T follicular helper cell (primary cell): ENCODE results near the gene PAN3.
"Not testable (repeated sequence)": the region's sequence is repeated elsewhere in the genome, so short reads cannot be mapped to it uniquely, and the experiment has no call there.

ENCODE experiments used
- DNase-seq: peaks from one replicate; pipeline ENCODE4 v3.0.0-alpha.2; 2020; ENCODE audit warnings: low read depth
- total RNA-seq, 2 experiments: gene quantifications; one replicate each; lab custom pipeline; 2026; lab: John Stamatoyannopoulos, UW

The PAN3 gene, protein sequence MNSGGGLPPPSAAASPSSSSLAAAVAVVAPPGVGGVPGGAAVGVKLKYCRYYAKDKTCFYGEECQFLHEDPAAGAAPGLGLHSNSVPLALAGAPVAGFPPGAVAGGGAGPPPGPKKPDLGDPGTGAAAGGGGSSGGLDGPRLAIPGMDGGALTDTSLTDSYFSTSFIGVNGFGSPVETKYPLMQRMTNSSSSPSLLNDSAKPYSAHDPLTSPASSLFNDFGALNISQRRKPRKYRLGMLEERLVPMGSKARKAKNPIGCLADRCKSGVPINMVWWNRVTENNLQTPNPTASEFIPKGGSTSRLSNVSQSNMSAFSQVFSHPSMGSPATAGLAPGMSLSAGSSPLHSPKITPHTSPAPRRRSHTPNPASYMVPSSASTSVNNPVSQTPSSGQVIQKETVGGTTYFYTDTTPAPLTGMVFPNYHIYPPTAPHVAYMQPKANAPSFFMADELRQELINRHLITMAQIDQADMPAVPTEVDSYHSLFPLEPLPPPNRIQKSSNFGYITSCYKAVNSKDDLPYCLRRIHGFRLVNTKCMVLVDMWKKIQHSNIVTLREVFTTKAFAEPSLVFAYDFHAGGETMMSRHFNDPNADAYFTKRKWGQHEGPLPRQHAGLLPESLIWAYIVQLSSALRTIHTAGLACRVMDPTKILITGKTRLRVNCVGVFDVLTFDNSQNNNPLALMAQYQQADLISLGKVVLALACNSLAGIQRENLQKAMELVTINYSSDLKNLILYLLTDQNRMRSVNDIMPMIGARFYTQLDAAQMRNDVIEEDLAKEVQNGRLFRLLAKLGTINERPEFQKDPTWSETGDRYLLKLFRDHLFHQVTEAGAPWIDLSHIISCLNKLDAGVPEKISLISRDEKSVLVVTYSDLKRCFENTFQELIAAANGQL
- total RNA-seq = 48.7 to 104 reads per million in 2 experiments

DNA sequence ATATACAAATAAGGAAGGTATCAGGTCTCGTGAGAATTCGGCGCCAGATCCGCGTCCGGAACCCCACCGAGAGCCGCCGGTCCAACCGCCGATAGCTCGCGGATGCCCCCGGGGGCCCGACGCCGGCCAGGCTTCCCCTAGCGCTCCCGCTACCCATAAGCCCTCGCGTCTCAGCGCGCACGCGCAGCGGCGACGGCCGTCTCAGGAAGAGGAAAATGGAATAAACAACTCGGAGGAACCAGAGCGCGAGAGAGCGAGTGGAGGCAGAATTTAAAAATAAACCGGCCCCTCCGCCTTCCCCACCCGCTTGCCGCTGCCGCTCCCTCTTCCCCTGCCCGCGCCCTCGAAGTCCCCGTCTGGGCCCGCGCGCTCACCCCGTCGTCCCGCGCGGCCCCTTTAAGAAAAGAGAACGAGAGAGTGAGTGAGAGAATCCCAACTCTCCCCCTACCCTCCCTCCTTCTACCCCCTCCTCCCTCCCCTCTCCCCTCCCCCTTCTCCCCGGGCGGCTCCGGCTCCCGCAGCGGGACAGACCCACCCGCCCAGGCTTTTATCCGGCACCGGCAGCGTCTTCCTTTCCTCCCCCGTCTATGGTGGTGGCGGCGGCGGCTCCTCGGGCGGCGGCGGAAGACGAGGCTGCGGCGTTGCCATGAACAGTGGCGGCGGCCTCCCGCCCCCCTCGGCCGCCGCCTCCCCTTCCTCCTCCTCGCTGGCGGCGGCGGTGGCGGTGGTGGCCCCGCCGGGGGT lies at the start of gene PAN3:
PAN3 (plus strand) TSS at position 534 of the 744 bp plus-strand sequence; CDS start at position 647, 113 bp downstream.
- DNase-seq = peak; percentile 89

DNA sequence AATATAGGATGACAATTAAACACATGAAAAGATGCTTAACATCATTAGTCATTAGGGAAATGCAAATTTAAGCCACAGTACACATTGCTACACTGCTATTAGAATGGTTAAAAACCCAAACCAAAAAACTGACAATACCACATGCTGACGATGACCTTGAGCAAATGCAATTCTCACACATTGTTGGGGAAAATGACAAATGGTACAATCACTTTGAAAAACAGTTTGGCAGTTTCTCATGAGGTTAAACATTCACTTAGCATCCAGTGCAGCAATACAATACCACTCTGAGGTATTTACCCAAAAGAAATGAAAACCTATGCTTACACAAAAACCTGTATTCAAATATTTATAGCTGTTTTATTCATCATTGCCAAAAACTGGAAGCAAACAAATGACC lies 49.3 kb upstream of the PAN3 start:
- DNase-seq = no peak

DNA sequence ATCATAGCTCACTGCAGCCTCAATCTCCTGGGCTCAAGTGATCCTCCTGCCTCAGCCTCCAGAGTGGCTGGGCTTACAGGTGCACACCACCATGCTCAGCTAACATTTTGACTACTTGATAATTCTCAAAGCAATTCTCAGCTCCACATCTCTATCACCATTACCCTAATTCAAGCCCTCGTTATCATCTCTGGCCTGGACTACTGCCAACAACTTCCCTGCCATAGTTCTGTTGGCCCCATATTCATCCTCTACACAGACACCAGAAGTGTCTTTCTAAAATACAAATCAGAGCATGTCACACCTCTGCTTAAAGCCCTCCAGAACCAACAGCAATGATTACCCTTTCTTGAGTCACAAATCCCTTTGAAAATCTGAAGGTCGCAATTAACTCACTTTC lies 45.9 kb upstream of the PAN3 start:
- DNase-seq = no peak

DNA sequence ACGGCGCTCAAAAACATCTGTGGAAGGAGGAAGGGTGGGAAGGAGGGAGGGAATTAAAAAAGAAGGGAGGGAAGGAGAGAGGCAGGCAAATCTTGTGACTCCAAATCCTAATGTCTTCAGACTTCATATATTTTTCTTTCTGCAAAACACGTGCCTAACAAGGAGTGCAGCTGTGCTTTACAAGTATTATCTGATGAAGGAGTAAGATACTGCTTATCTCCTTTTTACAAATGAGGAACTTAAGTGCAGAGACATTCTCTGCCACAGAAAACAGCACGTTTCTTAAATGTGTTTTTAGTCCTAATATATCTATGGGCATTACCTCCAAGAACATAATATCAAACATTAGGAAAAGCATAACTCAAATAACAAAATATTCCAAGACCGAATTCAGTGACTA lies 44.5 kb upstream of the PAN3 start:
- no peak for DNase-seq

DNA sequence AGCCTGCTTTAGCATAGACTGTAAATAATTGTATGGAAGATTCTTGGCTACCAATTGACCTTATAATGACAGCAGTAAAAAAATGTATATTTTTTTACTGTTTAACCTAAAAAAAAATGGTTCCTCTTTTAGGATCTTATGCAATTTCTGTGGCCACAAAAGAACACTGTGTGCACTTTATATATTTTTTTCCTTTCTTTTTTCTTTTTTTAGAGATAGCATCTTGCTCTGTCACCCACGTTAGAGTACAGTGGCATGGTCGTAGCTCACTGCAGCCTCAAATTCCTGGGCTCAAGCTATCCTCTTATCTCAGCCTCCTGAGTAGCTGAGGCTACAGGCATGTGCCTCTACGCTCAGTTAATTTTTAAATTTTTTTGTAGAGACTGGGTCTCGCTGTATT lies 44.0 kb upstream of the PAN3 start:
- DNase-seq = no peak

DNA sequence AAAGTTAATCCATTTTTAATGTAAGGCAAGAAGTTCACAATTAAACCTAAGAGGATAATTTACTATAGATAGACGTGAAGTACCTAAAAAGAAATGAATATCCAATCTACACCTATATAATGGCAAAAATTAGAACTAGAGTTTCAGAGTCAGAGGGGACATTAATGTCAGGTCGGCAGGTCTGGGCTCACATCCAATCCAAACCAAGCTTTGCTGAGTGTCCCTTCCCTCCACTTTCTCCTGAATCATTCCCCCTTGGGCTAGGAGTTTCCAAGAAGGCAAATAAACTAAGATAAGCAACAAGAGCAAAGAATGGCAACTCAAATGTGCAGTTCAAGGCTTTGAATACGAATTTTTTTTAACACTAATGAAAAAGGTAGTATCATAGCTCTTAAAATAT lies 40.8 kb upstream of the PAN3 start:
- DNase-seq = no peak

DNA sequence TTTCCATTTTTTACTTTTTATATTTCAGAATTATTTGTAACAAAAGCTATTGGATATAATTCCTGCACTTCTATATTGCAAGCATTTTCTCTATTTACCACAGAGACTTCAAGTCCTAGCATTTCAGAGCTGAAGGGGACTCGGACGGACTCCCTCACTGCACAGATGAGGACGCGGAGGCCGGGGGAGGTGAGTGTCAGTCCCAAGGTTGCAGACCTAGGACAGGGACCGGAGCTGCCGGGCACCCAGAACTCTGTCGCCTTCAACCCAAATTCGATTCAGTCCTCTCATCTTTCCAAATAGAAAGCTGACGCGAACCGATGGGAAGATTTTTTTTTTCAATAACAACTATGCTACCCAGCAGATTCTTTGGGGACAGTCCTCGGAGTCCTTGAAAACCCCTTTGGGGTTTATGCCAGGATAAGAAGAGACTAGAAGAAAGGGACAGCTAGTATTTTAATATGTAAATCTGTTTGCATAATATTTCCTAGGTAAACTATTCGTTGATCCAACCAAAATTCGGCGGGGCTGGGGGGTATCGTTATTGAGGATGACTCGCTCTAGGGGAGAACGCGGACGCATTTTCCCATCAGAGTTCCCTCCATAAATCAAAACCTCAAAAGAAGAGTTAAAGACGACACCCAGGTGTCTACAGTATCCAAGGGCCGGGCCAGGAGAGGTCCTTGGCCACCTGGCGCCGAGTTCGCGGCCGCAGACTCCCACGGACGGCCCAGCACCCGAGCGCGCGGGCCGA lies 38.8 kb upstream of the PAN3 start:
- DNase-seq = no peak

DNA sequence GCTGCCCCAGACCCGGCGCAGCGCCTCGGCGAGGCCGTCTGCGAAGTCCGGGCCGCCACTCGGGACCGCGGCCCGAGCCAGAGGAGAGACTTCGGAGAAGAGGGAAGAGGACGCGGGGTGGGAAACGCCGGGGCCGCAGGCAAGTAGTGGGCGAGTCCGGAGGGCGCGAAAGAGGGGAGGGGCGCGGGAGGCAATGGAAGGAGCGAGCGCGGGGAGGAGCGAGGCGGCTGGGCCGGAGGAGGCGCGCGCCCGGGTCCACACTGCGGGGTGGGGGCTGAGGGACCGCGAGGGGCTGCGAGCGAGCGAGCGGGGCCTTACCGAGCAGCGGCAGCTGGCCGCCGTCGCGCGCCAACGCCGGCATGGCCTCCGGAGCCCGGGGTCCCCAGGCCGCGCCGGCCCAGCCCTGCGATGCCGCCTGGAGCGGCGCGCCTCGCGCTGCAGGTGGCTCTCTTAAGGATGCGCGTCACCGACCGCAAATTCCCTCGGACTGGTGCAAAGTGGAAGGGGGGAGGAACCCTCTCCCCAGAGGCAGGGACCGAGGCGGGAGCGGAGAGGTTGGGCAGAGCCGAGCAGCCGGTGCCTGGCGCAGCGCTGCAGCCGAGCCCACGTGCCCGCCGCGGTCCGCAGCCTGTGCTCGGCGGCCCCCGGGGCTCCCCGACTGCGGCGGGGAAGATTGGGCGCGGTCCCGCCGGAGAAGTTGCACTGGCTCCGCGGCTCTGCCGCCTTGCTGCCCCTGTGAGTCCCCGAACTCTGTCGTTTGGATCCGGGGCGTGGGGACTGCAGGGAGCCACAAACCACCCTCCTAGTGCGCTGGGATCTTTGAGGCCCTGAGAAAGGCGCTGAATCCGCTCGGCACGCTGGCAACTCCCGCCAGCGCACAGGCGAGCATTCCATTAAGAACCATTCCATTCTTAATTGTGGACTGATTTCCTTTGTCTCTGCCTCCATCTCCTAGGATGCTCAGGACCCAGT lies 37.9 kb upstream of the PAN3 start, which contains the start of gene FLT3:
FLT3 (minus strand) TSS at position 427 of the 972 bp plus-strand sequence; CDS start at position 361, 66 bp downstream.
- no peak for DNase-seq

DNA sequence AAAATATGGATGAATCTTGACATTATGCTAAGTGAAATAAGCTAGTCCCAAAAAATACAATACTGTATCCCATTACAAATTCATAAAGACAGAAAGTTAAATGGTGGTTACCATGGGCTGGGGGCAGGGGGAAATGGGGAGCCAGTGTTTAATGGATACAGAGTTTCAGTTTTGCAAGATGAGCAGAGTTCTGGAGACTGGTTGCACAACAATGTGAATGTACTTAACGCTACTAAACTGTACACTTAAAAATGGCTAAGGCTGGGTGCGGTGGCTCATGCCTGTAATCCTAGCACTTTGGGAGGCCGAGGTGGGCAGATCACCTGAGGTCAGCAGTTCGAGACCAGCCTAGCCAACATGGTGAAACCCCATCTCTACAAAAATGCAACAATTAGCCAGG lies 36.5 kb upstream of the PAN3 start:
- not testable (repeated sequence) for DNase-seq

DNA sequence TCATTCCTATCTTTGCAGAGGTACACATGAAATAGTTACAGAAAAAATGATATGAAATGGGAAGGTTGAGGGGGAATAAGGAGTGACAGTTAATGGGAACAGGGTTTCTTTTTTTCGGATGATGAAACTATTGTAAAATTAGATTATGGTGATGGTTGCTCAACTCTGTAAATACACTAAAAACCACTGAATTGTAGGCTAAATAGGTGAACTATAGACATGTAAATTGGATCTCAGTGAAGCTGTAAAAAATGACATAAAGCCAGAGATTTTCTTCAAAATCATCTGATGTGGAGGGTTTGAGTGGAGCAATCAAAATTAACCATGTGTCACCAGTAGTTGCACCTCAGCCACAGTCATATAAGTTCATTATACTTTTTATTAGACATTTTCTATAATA lies 31.4 kb upstream of the PAN3 start:
- DNase-seq = no peak

DNA sequence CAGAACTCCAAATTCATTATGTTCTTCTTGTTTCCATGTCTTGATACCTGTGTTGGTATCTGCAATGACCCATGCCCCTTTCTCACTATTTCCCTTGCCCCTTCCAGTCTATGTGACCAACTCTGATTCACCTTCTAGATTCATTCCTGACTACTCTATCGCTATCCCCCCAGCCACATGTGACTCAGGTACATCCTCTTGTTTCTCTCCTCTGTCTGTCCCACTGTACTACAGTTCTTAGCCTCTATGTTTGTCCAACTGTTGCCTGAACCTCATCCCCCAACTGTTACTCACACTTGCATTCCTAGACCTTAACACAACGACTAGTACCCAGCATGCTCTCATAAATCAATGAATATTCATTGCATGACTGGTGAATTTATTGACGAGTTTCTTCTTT lies 27.9 kb upstream of the PAN3 start:
- no peak for DNase-seq

DNA sequence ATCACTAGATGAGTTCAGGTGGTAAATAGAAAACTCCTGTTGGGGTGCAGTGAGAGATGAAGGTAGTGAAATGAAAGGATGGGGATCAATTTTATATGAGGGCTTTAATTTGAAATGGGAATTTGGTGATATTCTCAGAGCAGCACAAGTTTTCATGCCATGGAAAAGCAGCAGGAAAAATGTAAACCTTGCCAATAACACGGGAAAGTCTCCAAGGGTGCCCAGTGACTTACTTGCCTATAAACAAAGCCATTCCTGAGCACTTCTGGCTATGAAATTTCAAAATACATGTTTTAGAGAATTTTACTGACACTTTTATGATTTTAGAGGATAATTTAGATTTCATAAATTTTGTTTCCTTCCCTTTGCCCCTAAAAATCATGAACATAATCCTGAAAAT lies 21.6 kb upstream of the PAN3 start:
- DNase-seq = no peak

DNA sequence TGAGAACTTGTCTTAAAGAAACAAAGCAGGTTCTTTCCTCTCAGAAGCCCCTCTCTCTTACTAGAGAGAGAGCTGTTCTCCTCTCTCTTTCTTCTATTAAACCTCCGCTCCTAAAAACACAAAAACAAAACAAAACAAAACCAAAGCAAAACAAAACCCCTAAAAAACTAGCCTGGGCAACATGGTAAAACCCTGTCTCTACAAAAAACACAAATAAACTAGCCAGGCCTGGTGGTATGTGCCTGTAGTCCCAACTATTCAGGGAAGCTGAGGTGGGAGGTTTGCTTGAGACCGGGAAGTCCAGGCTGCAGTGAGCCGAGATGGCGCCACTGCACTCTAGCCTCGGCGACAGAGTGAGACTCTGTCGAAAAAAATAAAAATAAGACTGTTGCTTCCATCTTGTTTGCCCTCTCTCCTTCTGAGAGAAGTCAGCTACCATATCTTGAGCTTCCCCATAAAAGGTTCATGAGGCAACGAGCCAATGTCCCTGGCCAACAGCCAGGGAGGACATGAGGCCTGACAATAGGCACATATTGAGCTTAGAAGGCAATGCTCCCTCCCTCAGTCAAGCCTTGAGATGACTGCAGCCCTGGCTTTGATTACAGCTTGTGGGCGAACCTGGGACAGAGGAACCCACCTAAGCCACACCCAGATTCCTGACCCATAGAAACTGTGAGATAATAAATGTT lies 20.5 kb upstream of the PAN3 start:
- DNase-seq = no peak

DNA sequence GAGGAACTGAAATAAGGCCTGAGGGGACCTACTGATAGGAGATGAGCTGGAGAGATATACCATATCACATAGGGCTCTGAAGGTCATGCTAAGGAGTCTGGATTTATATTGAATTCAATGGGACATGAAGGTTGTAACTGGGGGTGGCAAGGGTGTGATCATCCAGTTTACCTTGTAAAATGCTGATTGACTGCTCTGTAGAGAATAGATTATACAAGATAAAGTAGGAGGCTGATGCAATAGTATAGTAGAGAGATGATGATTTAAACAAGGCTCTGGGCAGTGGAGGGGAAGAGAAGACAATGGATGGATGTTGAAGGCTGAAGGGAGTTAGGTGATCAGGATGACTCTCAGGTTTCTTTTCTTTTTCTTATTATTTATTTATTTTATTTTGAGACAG lies 18.0 kb upstream of the PAN3 start:
- DNase-seq = no peak

DNA sequence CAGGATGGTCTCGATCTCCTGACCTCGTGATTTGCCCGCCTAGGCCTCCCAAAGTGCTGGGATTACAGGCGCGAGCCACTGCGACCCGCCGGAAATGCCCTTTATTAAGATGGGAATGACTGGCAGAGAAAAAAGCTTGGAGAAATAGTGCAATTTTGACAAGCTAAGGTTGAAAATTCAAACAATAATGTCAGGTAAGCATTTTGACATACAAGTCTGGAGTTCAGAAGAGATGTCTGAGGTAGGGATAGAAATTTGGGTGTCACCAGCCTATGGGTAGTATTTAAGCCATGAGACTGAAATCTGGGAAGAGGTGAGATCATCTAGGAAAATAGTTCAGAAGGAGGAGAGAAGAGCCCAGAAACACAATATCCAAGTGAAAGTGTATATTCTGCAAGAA lies 17.1 kb upstream of the PAN3 start:
- no peak for DNase-seq

DNA sequence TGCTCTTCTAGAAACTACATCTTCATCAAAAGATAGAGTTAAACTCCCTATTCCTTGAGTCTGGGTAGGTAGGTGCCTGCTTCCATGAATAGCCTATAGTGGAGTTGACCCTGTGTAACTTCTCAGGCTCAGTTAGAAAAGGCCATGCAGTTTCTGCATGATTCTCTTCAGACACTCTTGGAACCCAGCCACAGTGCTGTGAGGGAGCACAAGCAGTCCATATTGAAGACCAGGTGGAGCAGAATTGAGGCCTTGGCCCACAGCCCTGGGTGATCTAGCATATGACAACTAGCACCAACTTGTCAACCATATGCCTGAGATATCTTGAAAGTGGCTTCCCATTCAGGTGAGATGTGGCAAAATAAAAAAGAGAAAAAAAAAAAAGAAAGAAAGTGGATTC lies 10.3 kb upstream of the PAN3 start:
- DNase-seq = no peak

DNA sequence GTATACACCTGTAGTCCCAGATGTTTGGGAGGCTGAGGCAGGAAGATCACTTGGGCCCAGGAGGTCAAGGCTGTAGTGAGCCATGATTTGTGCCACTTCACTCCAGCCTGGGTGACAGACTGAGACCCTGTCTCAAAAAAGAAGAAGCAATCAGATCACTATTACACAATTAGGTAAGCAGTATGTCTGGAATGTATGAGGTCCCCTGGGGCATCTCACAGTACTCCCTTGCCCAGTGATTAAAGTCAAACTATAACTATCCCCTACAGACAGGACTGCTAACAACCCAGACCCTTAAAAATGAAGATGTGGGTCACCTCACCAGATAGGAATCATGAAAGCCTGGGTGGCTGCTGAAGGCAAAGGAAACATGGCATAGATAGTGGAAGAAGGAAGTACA lies 9.4 kb upstream of the PAN3 start:
- no peak for DNase-seq

DNA sequence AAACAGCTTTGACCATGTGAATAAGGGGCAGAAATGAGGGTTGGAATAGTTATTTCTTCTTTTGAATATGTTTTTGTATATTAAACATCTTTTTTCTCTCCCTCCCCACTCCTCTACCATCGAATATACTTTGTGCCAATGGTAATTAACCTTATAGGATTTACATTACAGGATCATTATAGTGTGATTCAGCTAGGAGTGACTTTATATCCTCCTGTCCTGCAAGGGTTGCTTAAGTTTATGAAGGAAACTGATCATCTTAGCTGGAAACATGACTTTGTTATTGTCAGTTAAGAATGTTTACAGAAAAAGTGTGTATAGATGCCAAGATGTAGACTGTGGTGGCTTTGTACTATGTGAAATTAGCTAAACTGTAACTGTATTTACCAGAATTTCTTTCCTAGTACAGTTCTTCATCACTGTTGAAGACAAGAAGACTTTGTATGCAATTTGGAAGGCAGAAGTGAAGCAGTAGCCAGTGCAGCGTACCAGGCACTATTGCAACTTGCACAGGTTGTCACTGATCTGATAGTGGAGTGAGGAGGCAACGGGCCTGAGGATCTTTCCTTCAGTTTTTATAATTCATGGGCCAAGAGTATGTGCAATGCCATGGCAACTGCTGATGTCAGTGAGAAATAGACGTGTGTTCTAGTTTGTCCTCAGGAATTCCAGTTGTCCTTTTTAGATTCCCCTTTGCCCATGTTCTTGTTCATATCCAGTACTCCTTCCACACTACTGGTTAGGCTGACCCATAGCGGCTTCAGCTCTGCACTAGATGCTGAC lies 8.2 kb upstream of the PAN3 start:
- no peak for DNase-seq

DNA sequence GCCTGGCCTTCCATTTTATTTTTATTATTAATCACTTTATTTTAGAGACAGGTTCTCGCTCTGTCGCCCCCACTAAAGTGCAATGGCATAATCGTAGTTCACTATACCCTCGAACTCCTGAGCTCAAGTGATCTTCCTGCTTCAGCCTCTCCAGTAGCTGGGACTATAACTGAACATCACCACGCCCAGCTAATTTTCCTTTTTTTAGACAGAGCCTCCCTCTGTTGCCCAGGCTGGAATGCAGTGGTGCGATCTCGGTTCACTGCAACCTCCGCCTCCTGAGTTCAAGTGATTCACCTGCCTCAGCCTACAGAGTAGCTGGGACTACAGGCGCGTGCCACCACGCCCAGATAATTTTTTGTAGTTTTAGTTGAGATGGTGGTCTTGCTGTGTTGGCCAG lies 6.7 kb upstream of the PAN3 start:
- DNase-seq = no peak
